Measurements from ENCODE around the gene PTX4. TPM values are rescaled to one million over a fixed set of nuclear protein-coding genes. Genes with fewer than 3 reads are reported as not detected.

The PTX4 gene
- polyA plus RNA-seq, 1 donor (not counting 4 experiments of a cell fraction or from before 2014, with no cell fraction given) = not detected

DNA sequence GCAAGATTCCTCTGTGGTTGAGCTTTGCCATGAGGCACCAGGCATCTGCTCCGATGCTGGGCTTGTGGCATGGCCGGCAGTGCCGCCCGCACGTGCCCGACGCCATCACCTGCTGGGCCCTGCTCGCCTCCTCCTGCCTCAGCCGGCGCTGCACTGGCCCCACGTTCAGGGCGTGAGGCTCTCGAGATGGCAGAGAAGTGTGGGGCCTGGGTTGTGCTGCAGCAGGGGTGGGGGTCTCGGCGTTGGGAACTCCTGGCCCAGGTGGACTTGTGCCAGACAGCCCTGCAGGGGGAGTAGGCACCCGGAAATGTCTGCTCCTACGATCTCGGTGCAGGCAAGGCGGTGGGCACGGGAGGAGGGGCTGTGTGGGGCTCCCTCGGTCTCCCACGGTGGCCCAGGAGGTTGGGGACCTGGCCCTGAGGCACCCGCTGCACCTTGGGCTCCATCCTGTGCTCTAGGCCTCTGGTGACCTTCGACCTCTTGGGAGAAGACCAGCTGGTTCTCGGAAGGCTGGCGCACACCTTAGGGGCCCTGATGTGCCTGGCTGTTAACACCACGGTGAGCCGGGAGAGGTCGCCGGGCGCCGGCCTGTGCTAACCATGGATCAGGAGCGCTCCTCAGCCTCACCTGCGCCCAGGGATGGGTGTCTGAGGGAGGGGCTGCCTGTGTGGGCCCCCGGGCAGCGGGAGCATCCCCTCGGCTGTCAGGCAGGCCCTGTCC is 17.9 kb upstream of the PTX4 start:
- Histone ChIP-seq H3K9ac (ENCODE audit: control insufficient read depth, extremely low read depth, insufficient read depth, low read length) (no peak overlapping the region), H4K20me1 (ENCODE audit: control insufficient read depth, extremely low read depth, insufficient read depth, low read length) (no peaks in the 10 kb centered on the region), H3K27me3 (ENCODE audit: control insufficient read depth, extremely low read depth, insufficient read depth, low read length) (no peaks in the 10 kb centered on the region), H2AFZ (ENCODE audit: control insufficient read depth, low read length) (no peak overlapping the region), H3K36me3 (ENCODE audit: control insufficient read depth in 2 of 2, extremely low read depth in 1 of 2, insufficient read depth in 2 of 2, low read length in 2 of 2) (peaks cover 7 to 12% of the 10 kb centered on the region in 2 experiments), H3K27ac (ENCODE audit: control insufficient read depth, insufficient read depth, low read length) (no peak overlapping the region), H3K9me3 (ENCODE audit: control insufficient read depth, low read depth, low read length) (no peaks in the 10 kb centered on the region), H3K4me3 (ENCODE audit: control insufficient read depth in 2 of 3, extremely low read depth in 1 of 3, insufficient read depth in 2 of 3, low read depth in 1 of 3, low read length in 3 of 3) (no peak overlapping the region), H3K4me1 (ENCODE audit: control insufficient read depth, extremely low read depth, insufficient read depth, low read length) (no peaks in the 10 kb centered on the region), H3K9me1 (ENCODE audit: control insufficient read depth, extremely low read depth, insufficient read depth, low read length) (no peaks in the 10 kb centered on the region), H3K4me2 (ENCODE audit: control insufficient read depth, extremely low read depth, insufficient read depth, low read depth, low read length) (no peak overlapping the region), H3K79me2 (ENCODE audit: control insufficient read depth, insufficient read depth, low read length) (no peaks in the 10 kb centered on the region)
- TF ChIP-seq CTCF (optimal IDR thresholded peaks at IDR 0.05 in 1 of 3, IDR thresholded peaks at IDR 0.05 in 1 of 3, conservative IDR thresholded peaks at IDR 0.05 in 1 of 3; ENCODE audit: extremely low read depth in 1 of 3, insufficient read depth in 2 of 3, low read length in 3 of 3) (no peak), EZH2 (IDR thresholded peaks at IDR 0.05; ENCODE audit: low read length) (no peak)
- DNase-seq (ENCODE audit: low read depth, low spot score) = no peak
- dilution Hi-C loops (cut with MboI; ENCODE audit: extremely low pct_ligation_motif_present, low sequenced_read_pairs) = no loop called here
- FAIRE-seq = no peak

DNA sequence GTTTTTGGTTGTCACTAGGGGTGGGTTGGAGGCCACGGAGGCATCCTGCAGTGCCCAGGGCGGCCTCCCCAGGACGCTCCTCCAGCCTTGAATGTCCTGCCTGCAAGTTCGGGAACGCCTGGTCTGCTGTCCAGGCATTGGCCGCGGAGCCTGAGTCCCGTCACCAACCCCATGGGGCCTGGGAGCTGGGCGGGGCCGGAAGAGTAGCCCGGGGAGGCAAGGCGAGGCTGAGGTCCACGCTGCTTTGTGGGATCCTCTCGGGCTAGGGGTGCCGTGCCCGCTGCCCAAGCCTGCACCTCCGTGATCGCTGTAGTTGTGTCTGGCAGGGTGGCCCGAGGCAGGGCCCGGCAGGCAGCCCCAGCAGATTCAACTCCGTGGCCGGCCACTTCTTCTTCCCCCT is 17.2 kb upstream of the PTX4 start:
- no peaks in the 10 kb centered on the region for H3K4me1 ChIP-seq (ENCODE audit: control insufficient read depth, extremely low read depth, insufficient read depth, low read length)
- H3K79me2 ChIP-seq (ENCODE audit: control insufficient read depth, insufficient read depth, low read length) = no peaks in the 10 kb centered on the region
- no peaks in the 10 kb centered on the region for H3K9me3 ChIP-seq (ENCODE audit: control insufficient read depth, low read depth, low read length)
- no peak overlapping the region for H3K4me3 ChIP-seq (ENCODE audit: control insufficient read depth in 2 of 3, extremely low read depth in 1 of 3, insufficient read depth in 2 of 3, low read depth in 1 of 3, low read length in 3 of 3)
- H3K27ac ChIP-seq (ENCODE audit: control insufficient read depth, insufficient read depth, low read length) = no peak overlapping the region
- TF ChIP-seq EZH2 (IDR thresholded peaks at IDR 0.05; ENCODE audit: low read length) (no peak), CTCF (optimal IDR thresholded peaks at IDR 0.05 in 1 of 3, IDR thresholded peaks at IDR 0.05 in 1 of 3, conservative IDR thresholded peaks at IDR 0.05 in 1 of 3; ENCODE audit: extremely low read depth in 1 of 3, insufficient read depth in 2 of 3, low read length in 3 of 3) (no peak)
- DNase-seq (ENCODE audit: low read depth, low spot score) (no peak), FAIRE-seq (no peak)
- H2AFZ ChIP-seq (ENCODE audit: control insufficient read depth, low read length) = no peak overlapping the region
- H3K9me1 ChIP-seq (ENCODE audit: control insufficient read depth, extremely low read depth, insufficient read depth, low read length) = no peaks in the 10 kb centered on the region
- H3K9ac ChIP-seq (ENCODE audit: control insufficient read depth, extremely low read depth, insufficient read depth, low read length) = no peak overlapping the region
- no peak overlapping the region for H3K4me2 ChIP-seq (ENCODE audit: control insufficient read depth, extremely low read depth, insufficient read depth, low read depth, low read length)
- H3K27me3 ChIP-seq (ENCODE audit: control insufficient read depth, extremely low read depth, insufficient read depth, low read length) = no peaks in the 10 kb centered on the region
- dilution Hi-C loops (cut with MboI; ENCODE audit: extremely low pct_ligation_motif_present, low sequenced_read_pairs) = no loop called here
- H3K36me3 ChIP-seq (ENCODE audit: control insufficient read depth in 2 of 2, extremely low read depth in 1 of 2, insufficient read depth in 2 of 2, low read length in 2 of 2) = peaks cover 7 to 12% of the 10 kb centered on the region in 2 experiments
- no peaks in the 10 kb centered on the region for H4K20me1 ChIP-seq (ENCODE audit: control insufficient read depth, extremely low read depth, insufficient read depth, low read length)

All from keratinocyte (primary cell).